ENCODE data around the gene OR6K6.

The OR6K6 gene

GRCh38 chr1:158754420-158754819 is at the start of gene OR6K6:
Gene OR6K6, plus strand, starts transcription at chr1:158754720. Its CDS starts 168 bp downstream, at chr1:158754888.
- no peak for DNase-seq (ENCODE audit: low read depth)
- H3K4me3 ChIP-seq (ENCODE audit: low read length): no peak within 1 kb of the TSS
- TF ChIP-seq CTCF (conservative IDR thresholded peaks at IDR 0.05; ENCODE audit: low read length): no peak

- no peak for TF ChIP-seq CTCF (conservative IDR thresholded peaks at IDR 0.05; ENCODE audit: low read length)
- H3K4me3 ChIP-seq (ENCODE audit: low read length): no peak overlapping the region
- no peak for DNase-seq (ENCODE audit: low read depth)
Measured at GRCh38 chr1:158706096-158706495, 48.4 kb upstream of the OR6K6 start.

- DNase-seq (ENCODE audit: low read depth): no peak
- TF ChIP-seq CTCF (conservative IDR thresholded peaks at IDR 0.05; ENCODE audit: low read length): no peak
- H3K4me3 ChIP-seq (ENCODE audit: low read length): no peak overlapping the region
Measured at GRCh38 chr1:158711098-158711497, 43.4 kb upstream of the OR6K6 start.

- H3K4me3 ChIP-seq (ENCODE audit: low read length): no peak overlapping the region
- no peak for TF ChIP-seq CTCF (conservative IDR thresholded peaks at IDR 0.05; ENCODE audit: low read length)
- DNase-seq (ENCODE audit: low read depth): no peak
Measured at GRCh38 chr1:158714754-158715153, 39.8 kb upstream of the OR6K6 start.

GRCh38 chr1:158716335-158716734 is 38.2 kb upstream of the OR6K6 start:
- no peak for DNase-seq (ENCODE audit: low read depth)
- no peak for TF ChIP-seq CTCF (conservative IDR thresholded peaks at IDR 0.05; ENCODE audit: low read length)
- H3K4me3 ChIP-seq (ENCODE audit: low read length): no peak overlapping the region

- TF ChIP-seq CTCF (conservative IDR thresholded peaks at IDR 0.05; ENCODE audit: low read length): no peak
- no peak overlapping the region for H3K4me3 ChIP-seq (ENCODE audit: low read length)
- DNase-seq (ENCODE audit: low read depth): no peak
Measured at GRCh38 chr1:158717344-158717743, 37.2 kb upstream of the OR6K6 start.

GRCh38 chr1:158719664-158720063 is 34.9 kb upstream of the OR6K6 start:
- DNase-seq (ENCODE audit: low read depth): no peak
- no peak overlapping the region for H3K4me3 ChIP-seq (ENCODE audit: low read length)
- no peak for TF ChIP-seq CTCF (conservative IDR thresholded peaks at IDR 0.05; ENCODE audit: low read length)
